Activated effector memory CD4-positive, alpha-beta T cell treated with Interleukin-2 at 50 U/mL for 16 hours (primary cell): ENCODE data around the gene DENND5A.
"Not testable (repeated sequence)": the region's sequence is repeated elsewhere in the genome, so short reads cannot be mapped to it uniquely, and the experiment has no call there.

Source experiments
- DNase-seq: peaks from one replicate; pipeline ENCODE4 v3.0.0-alpha.2; 2020

The DENND5A gene

GRCh38 chr11:9137293-9138132 is 127.6 kb downstream of the DENND5A start:
- peak; percentile 66 for DNase-seq

- DNase-seq = no peak
Observed at GRCh38 chr11:9136741-9137140, 128.4 kb downstream of the DENND5A start.

- no peak for DNase-seq
Observed at GRCh38 chr11:9133956-9134355, 131.2 kb downstream of the DENND5A start.

GRCh38 chr11:9132203-9132878 is 132.8 kb downstream of the DENND5A start:
- DNase-seq = no peak

GRCh38 chr11:9130297-9130696 is 134.9 kb downstream of the DENND5A start:
- DNase-seq = no peak

GRCh38 chr11:9126636-9127035 is 138.5 kb downstream of the DENND5A start:
- no peak for DNase-seq

GRCh38 chr11:9125185-9125886 is 139.8 kb downstream of the DENND5A start:
- no peak for DNase-seq

- DNase-seq = no peak
Observed at GRCh38 chr11:9123595-9124304, 141.4 kb downstream of the DENND5A start.

- no peak for DNase-seq
Observed at GRCh38 chr11:9121469-9121796, 143.7 kb downstream of the DENND5A start.

- DNase-seq = no peak
Observed at GRCh38 chr11:9120664-9121468, 144.3 kb downstream of the DENND5A start.

- no peak for DNase-seq
Observed at GRCh38 chr11:9118277-9118676, 146.9 kb downstream of the DENND5A start.

GRCh38 chr11:9112075-9112474 is 153.1 kb downstream of the DENND5A start:
- DNase-seq = no peak

- no peak for DNase-seq
Observed at GRCh38 chr11:9109858-9110731, 155.1 kb downstream of the DENND5A start.

GRCh38 chr11:9104580-9104979 is 160.6 kb downstream of the DENND5A start:
- DNase-seq = no peak

GRCh38 chr11:9103542-9104276 is 161.4 kb downstream of the DENND5A start:
- DNase-seq = no peak

- DNase-seq = no peak
Observed at GRCh38 chr11:9099617-9100016, 165.5 kb downstream of the DENND5A start.

- not testable (repeated sequence) for DNase-seq
Observed at GRCh38 chr11:9098455-9098854, 166.7 kb downstream of the DENND5A start.

GRCh38 chr11:9097186-9097943 is 167.8 kb downstream of the DENND5A start:
- not testable (repeated sequence) for DNase-seq

- no peak for DNase-seq
Observed at GRCh38 chr11:9096427-9096826, 168.7 kb downstream of the DENND5A start.

GRCh38 chr11:9095421-9095820 is 169.7 kb downstream of the DENND5A start:
- no peak for DNase-seq
